ENCODE measurements around the gene HYLS1.

The HYLS1 gene

DNA sequence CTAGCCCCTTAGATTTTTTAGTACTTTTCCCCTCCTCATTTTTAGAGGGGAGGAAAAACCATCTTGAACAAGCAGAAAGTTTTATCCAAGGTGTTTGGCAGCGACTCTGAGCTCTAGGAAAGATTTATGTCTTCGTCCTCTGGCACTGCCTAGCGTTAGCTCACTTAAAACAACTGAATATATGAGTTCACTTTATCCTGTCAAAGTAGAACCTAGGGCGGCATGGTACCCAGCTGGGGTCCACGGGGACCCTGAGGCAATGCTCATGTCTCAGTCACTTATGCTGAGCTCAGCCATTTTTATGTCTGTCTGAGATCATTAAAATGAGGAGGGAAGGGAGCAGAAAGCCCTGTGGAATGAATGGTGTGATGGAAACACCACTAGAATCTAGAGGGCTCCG lies 44.2 kb downstream of the HYLS1 start:
- in situ Hi-C loops (cut with MboI; ENCODE audit: low sequenced_read_pairs) = no loop called here

DNA sequence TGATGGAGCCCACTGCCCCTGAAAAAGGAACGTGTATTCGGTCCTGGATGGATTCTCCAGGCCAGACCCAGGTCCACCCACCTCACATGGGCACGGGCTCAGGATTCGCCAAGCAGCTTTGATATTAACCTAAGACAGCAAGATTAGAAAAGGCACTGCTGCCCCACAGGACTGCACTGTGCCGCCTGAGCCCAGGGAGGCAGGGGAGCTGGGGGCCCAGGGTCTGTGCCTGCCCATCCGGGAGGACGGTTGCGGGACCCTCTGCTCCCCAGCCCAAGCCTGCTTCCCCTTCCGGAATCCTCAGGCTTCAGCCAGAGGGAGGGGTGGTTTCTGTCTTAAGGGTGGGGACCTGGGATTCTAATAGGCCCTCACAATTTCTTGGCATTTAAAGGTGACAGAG lies 44.8 kb downstream of the HYLS1 start:
- in situ Hi-C loops (cut with MboI; ENCODE audit: low sequenced_read_pairs) = no loop called here

DNA sequence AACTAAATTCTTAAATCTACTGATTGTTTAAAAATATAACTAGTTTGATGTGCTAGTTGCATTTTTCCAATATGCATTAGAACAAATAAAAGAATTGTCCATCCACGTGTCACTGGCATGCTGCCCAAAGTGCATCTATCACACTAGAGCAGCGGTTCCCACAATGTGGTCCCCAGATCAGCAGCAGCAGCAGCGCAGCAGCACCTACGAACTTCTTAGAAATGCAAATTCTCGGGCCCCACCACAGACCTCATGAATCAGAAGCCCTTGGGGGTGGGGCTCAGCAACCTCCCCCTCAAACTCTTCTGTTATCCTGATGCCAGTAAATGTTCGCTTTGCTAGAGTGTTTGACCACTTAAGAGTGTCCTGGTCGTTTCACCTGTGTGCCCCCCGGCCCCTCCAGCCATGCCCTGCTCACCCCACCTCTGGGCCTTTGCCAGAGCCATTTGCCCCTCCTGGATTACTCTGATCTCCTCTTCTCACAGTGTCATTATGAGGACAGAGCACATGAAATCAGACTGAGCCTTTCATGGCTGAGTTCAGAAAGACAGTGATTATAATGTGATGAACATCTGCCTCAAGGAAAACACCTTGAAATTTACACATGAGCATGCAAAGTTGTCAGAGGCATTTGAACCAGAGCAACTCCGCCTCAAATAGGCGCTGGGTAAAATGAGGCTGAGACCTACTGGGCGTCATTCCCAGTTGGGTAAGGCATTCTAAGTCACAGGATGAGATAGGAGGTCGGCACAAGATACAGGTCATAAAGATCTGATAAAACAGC lies 45.8 kb downstream of the HYLS1 start:
- in situ Hi-C loops (cut with MboI; ENCODE audit: low sequenced_read_pairs) = no loop called here

DNA sequence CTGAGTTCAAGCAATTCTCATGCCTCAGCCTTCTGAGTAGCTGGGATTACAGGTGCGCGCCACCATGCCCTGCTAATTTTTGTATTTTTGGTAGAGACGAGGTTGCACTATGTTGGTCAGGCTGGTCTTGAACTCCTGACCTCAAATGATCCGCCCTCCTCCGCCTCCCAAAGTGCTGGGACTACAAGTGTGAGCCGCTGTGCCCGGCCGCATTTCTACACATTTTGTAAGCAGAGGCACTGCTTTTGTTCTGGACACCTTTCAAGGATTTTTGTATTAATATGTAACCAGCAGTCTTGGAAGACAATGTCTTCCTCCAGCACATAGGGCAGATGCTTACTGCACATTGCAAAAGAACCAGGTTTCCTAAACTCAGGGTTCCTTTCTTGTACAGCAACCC lies 47.0 kb downstream of the HYLS1 start:
- in situ Hi-C loops (cut with MboI; ENCODE audit: low sequenced_read_pairs) = no loop called here

DNA sequence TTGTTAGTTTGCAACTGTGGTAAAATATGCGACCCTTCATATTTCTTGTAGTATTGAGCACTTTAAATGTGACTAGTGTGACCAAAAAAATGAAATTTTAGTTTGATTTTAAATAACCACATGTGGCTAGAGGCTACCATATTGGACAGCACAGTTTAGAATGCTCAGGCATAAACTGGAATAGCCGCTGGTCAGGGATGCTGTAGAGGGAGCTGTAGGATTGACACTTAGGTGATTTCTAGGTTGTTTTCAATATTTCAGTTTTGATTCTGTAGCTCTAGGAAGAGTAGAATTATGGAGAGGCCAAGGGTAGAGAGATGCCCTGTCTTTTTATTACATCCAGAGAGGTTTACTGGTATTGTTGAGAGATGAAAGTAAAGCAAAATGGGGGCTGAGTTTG lies 47.6 kb downstream of the HYLS1 start:
- in situ Hi-C loops (cut with MboI; ENCODE audit: low sequenced_read_pairs) = no loop called here

DNA sequence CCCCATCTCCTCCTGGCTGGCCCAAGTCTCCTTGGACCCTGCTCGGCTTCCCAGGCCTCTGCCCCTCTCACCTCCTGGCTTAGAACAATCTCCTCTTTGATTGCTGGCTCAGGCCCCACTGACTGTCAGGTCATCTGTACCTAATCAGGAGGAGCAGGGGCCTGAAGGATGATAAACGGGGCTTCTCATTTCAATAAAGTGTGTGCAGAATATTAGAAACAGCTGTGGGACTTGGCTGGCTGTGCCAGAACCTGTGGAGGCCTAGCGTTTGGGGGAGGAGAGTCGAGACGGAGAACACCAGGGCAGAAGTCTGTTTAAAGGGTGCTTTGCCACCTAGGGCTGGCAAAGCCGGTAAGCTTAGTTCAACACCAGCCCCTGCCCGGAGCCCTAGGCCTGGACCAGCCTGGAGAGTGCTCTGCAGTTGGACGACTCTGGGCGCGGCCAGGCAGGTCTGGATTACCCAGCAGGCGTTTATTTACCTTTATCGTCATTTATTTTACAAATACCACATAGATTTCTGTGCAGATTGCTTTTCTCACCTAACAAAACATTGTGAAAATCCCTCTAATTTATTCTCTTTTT lies 48.2 kb downstream of the HYLS1 start:
- in situ Hi-C loops (cut with MboI; ENCODE audit: low sequenced_read_pairs) = no loop called here

DNA sequence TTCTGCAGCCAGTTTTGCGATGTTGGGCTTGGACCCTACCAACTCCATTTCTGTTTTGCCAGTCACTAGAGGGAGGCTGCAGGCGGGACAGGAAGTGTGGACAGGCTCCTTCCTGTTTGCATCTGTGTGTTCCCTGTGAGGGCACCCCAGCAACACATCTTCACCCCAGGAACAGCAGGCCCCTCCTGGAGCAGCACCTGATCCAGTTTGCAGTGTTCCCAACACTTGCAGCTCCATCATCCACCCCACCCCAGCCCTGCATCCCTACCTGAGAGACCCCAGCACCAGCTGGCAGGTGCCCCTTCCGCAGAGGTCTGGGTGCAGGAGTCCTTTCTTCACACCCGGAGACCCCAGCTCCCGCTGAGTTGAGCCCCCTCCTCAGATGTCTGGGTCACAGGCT lies 51.0 kb downstream of the HYLS1 start:
- in situ Hi-C loops (cut with MboI; ENCODE audit: low sequenced_read_pairs) = no loop called here

DNA sequence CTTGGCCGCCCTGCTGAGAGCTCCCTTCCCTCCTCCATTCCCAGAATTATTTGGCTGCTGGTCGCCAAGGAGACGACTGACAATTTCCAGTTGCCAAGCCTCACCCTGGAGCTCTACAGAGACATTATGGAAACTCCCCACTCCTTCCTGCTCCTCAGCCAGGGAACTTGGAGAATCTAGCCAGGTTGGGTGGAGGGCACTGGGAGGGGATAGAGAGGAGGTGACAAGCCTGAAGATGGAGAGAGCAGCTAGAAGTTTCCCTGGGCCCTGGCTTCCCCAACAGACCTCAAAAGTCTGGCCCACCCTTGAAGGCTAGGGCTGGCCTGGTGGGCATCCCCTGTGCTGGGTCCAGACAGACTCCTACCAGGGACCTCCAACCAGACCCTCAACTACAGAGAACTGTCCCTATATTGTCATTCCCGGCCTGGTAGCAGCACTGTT lies 51.6 kb downstream of the HYLS1 start:
- in situ Hi-C loops (cut with MboI; ENCODE audit: low sequenced_read_pairs) = no loop called here

DNA sequence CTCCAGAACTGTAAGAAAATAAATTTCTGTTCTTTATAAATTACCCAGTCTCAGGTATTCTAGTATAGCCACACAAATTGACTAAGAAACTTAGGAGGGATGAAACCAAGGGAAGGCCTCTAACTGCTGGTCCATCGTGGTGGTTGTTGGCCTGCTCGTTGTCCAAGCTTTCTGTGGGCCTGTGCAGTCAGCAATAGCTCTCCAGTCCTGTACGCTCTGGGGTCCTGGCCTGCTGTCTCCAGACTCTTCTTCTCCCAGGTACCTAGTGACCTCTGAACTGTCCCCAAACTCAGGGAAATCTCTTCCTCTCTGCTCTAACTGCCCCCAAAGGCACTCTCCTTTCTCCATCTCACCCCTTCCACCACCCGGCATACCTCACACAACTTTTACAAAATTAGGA lies 52.7 kb downstream of the HYLS1 start:
- in situ Hi-C loops (cut with MboI; ENCODE audit: low sequenced_read_pairs) = no loop called here

DNA sequence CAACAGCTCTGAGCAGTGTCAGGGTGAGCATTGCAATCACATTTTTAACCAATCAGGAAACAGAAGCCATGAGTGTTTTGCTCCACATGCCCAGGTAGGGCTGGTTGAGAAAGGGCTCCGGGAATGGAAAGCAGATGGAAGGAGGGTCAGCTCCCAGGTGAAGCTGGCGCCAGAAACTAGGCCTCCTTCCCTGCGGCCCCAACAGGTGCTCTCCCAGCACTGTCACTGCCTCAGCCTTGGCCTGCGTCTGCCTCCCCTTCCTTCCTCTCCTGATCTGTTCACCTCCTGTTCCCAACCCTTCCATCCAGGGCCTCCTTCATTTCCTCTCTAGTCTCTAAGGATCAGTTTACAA lies 53.8 kb downstream of the HYLS1 start:
- in situ Hi-C loops (cut with MboI; ENCODE audit: low sequenced_read_pairs) = no loop called here

DNA sequence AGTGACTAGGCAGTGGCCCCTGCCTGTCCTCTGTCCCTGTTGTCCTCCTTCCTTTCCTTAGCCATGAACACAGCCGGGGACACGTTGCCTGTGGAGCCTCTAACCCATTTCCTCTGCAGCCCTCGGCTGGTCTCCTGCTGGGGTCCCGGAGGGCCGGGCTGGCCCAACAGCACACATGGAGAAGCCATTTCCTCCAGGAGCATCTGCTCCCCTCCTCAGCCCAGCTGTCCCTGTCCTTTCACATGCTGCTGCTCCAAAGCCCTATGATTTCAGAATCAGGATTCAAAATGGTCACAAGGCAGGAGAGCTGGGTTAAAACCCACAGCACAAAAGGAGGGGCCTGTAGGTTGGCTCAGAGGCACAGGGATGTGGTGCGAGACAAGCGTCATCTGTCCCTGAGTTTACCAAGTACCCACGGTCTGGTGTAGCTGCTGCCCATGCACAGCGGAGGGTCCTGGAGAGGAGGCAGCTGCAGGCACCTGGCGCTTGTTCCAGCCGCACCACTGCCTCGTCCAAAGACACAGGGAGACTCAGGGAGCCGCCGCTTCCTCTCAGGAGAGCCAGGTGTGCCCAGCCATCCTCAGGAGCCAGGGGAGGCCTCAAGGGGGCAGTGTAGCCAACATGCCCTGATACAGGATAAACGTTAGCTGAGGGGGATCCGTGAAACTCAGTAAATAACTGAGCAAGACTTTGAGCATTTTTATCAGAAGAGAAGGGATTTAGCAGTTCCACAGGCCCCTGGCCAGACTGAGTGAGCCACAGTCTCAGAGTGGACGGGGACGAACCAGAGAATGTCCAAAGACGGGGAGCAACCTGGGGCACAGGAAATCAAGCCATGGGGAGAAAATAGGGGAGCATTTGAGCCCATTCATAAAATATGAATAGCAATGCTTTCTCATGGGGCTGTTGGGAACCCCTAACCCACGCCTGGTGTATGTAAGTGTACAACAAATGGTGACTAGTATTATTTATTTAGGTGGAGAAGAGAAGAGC lies 54.4 kb downstream of the HYLS1 start:
- in situ Hi-C loops (cut with MboI; ENCODE audit: low sequenced_read_pairs) = no loop called here

DNA sequence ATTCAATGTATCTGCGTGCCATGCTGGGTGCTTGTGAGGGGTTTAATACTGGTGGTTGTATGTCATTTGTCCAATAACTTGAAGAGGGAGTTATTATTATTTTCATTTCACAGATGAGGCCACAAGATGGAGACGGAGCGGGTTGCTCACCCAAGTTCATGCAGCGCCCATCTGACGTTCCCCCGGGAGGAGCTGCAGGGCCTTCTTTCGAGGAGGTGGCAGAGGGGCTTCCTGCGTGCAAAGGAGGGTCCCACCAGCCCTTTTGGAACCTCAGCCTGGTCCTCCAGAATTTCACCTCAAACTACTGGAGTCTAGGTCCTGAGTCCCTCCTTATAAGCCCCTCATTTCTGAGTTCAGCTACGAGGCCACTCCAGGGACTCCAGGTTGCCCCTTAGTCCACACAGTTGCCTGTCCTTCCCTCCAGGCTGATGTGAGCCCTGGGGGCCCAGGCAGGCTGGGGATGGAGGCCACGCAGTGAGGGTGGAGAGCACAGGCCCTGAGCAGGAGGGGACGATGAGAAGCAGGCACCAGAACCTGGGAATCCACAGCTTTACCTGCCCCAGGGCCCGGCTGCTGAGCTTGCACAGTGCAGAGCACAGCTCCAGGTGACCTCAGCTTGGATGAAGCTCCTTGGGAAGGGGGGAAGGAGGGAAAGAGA lies 55.4 kb downstream of the HYLS1 start:
- in situ Hi-C loops (cut with MboI; ENCODE audit: low sequenced_read_pairs) = no loop called here

DNA sequence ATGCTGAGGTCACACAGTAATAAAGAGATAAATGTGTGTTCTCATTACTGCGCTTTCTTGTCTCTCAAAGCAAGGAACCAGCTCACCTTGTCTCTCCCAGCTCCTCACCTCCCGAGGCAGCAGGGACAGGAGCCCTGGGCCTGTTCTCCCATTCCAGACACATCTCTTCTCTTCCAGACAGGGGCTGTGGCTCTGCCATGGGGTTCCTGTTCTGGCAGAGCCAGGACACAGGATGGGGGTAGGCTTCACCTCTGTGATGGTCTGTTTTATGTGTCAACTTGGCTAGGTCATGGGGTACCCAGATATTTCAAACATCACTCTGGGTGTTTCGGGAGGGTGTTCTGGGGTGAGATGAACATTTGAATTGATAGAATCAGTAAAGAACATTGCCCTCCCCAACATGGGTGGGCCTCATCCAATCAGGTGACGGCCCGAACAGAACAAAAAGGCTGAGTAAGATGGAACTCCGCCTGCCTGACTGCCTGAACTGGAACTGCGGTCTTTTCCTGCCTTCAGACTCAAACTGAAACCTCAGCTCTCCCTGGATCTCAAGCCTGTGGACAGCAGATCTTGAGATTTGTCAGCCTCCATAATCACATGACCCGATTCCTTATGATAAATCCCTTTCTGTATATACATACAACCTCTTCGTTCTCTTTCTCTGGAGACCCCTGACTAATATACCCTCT lies 56.3 kb downstream of the HYLS1 start:
- in situ Hi-C loops (cut with MboI; ENCODE audit: low sequenced_read_pairs) = no loop called here

DNA sequence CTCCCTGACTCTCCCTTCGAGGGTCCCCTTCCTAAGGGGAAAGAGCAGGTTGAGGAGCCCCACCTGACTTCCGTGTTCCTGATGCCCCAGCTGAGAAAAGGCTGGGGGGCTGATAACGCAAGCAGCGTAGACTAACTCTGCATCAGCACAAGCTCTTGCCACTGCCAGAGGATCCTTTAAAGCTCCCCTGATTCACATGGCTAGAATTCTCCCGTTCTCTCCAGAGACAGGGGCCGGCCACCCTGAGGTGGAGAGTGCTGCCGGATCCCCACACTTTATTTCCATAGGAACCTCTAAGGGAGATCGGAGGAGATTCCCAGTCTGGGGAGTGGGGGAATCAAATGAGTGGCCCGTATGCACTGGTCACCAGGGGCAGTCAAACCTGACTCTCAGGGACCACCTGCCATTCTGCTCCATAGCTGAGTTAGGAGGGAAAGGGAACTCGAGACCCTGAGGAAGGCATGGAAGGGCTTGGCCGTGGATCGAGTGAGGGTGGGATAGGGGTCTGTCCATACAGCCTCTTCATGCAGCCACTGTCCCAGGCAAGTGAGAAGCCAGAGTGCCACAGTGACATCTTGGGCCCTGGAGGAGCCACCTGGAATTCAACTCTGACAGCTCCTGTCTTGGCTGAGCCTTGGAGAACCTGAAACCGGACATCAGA lies 57.0 kb downstream of the HYLS1 start:
- in situ Hi-C loops (cut with MboI; ENCODE audit: low sequenced_read_pairs) = no loop called here

DNA sequence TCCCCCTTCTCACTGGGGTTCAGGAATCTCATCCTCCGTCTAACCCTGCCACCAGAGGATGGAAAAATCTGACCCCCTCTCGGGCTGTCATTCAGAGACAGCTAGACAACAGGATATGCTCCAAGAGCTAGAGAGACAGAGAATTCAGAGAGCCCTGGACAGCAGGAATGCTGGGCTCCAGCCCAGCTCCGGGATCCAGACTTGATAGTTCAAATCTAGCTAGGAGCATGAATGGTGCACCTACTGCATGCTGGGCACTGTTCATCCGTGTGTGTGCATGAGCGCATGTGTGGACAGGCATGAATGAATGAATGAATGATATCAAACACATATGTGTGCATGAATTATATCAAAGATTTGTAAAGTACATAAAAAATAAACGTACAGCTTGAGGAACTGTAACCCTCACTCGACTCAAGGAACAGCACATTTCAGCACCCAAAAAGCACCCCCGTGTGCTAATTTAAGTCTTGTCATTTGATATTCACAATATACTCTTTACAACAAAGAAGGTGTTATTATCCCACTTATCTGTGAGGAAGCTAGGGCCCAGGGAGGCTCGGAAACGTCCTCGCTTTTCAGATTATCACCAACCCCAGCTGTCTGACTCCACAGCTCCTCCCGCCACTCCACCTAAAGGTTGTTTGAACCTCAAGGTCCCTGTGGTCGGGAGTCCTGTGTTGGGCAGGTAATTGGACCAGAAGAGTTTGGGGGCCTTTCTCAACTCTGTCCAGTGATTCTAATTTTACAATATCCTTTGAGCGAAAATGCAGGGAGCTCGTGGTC lies 57.7 kb downstream of the HYLS1 start:
- in situ Hi-C loops (cut with MboI; ENCODE audit: low sequenced_read_pairs) = no loop called here

DNA sequence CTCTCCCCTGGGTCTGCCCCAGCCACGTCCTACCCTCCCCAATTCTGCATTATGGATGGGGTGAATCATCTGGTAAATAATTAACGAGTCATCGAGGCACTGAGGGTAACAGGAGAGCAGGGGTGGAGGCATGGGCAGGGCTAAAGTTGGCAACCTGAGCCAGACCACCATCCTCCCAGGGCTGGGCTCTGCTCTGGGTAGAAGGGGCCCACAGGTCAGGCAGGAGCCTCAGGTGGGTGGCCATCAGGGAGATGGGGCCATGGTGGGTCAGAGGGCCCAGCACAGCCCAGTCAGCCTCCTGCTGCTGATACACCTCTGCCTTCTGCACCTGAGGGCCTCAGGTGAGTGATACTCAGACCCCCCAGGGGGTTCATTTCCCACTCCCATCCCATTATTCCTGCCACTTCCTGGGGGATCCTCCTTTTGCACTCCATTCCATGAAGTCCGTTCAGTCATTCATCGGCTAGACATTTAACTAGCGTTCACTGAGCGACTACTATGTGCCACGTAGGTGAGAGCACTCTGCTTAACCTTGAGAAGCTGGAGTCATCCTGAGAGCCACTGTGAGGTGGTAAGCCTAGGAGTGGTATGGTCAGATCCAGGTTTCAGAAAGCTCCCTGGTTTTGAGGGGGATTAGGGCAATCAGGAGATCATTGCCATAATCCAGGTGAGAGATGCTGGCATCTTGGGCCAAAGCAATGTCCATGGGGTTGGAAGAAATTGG lies 58.5 kb downstream of the HYLS1 start, which contains the start of gene VSIG10L2:
TSS of gene VSIG10L2 (plus strand) at position 248 of the 724 bp plus-strand sequence. CDS start at position 260, 12 bp downstream.
- in situ Hi-C loops (cut with MboI; ENCODE audit: low sequenced_read_pairs) = no loop called here

DNA sequence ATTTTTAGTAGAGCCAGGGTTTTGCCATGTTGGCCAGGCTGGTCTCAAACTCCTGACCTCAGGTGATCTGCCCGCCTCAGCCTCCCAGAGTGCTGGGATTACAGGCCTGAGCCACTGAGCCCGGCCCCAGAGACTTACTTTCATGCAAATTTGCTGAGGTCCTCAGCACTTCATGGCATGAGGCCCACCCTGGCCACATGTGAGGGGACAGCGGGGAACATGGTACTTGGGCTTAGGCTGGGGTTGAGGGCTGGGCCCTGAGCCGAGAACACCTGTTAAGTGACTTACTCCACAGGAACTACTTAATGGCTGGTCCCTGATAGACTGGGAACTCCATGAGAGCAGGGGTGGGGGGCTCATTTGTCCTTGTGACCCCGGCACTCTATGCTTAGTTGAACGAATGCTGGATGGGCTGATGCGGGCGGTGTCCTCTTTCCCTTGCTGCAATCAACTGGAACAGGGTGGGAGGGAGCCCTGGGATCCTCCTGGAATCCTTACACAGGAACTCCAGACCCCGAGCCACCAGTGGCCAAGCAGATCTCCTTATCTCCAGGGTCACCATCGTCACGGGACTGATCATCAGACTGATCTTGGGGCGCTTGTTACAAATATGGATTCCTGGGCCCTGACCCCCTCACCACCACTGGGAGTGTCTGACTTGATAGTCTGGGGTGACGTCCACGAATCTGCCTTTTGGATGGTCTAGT lies 59.4 kb downstream of the HYLS1 start:
- in situ Hi-C loops (cut with MboI; ENCODE audit: low sequenced_read_pairs) = no loop called here

Measured in HL-60/S4 (cell line).